Activated T-cell treated with anti-CD3 and anti-CD28 coated beads, Interleukin-2, amount 50 U/mL, for 4 hours (primary cell): ENCODE measurements around the gene ENDOD1. TPM values are rescaled to one million over a fixed set of nuclear protein-coding genes. Genes with fewer than 3 reads are reported as not detected.

ENCODE experiments used
- ATAC-seq, 2 donors: fragments of 200-7000 bp; cut with Tn5 transposase; one replicate each; pipeline ENCODE4 v1.10.0; 2021
- DNase-seq: peaks from one replicate; pipeline ENCODE4 v3.0.0-alpha.2; 2020
- H3K27me3 Mint-ChIP-seq: one replicate; pipeline ENCODE4 v1.8.0; 2021; ENCODE audit warnings: low read depth, mixed read lengths
- H3K36me3 Mint-ChIP-seq: one replicate; pipeline ENCODE4 v1.8.0; 2022; ENCODE audit warnings: mixed read lengths; ENCODE audit not compliant: insufficient read depth
- H3K4me1 Mint-ChIP-seq: one replicate; pipeline ENCODE4 v1.8.0; 2021; ENCODE audit warnings: low read depth, mixed read lengths
- H3K4me3 Mint-ChIP-seq: one replicate; pipeline ENCODE4 v1.8.0; 2021; ENCODE audit warnings: mild to moderate bottlenecking, moderate library complexity, mixed read lengths
- H3K9me3 Mint-ChIP-seq: one replicate; pipeline ENCODE4 v1.8.0; 2021; ENCODE audit warnings: mixed read lengths
- total RNA-seq, 3 donors: library from RNA; stranded (reverse); gene quantifications; one replicate each; pipeline ENCODE4 v1.2.1, GENCODE V29; 2021

ENDOD1 gene
- total RNA-seq, 3 donors from 2014 or later: 15.1 to 30.4 (median 21.0) TPM

- H3K9me3 Mint-ChIP-seq: no peaks in the 10 kb centered on the region
- H3K4me1 Mint-ChIP-seq: peaks cover 54% of the 10 kb centered on the region
Observed at GRCh38 chr11:95086151-95086550, 3.5 kb upstream of the ENDOD1 start.

GRCh38 chr11:95086836-95087570 is 2.6 kb upstream of the ENDOD1 start:
- DNase-seq (no peak), ATAC-seq (no peak)
- H3K4me1 Mint-ChIP-seq: peaks cover 62% of the 10 kb centered on the region
- no peak overlapping the region for H3K4me3 Mint-ChIP-seq
- no peaks in the 10 kb centered on the region for H3K27me3 Mint-ChIP-seq
- H3K36me3 Mint-ChIP-seq: peaks cover 5% of the 10 kb centered on the region
- H3K9me3 Mint-ChIP-seq: no peaks in the 10 kb centered on the region

More at GRCh38 chr11:95086151-95086550, 3.5 kb upstream of the ENDOD1 start:
- no peaks in the 10 kb centered on the region for H3K36me3 Mint-ChIP-seq
- ATAC-seq: no peak
- no peak overlapping the region for H3K4me3 Mint-ChIP-seq
- H3K27me3 Mint-ChIP-seq: no peaks in the 10 kb centered on the region
- DNase-seq: no peak

GRCh38 chr11:95088946-95089619 is 563 bp upstream of the ENDOD1 start:
- peak overlapping the region; percentile 87 for H3K4me3 Mint-ChIP-seq
- peaks cover 70% of the 10 kb centered on the region for H3K4me1 Mint-ChIP-seq
- H3K9me3 Mint-ChIP-seq: no peaks in the 10 kb centered on the region
- no peaks in the 10 kb centered on the region for H3K27me3 Mint-ChIP-seq
- peaks cover 10% of the 10 kb centered on the region for H3K36me3 Mint-ChIP-seq
- DNase-seq (no peak), ATAC-seq (peak; percentile 36 to 57)

GRCh38 chr11:95091663-95092180 is 2.1 kb downstream of the ENDOD1 start:
- no peak for ATAC-seq
- no peaks in the 10 kb centered on the region for H3K27me3 Mint-ChIP-seq
- DNase-seq: no peak
- peaks cover 14% of the 10 kb centered on the region for H3K36me3 Mint-ChIP-seq
- H3K9me3 Mint-ChIP-seq: no peaks in the 10 kb centered on the region
- peaks cover 74% of the 10 kb centered on the region for H3K4me1 Mint-ChIP-seq
- peak overlapping the region; percentile 90 for H3K4me3 Mint-ChIP-seq

- H3K9me3 Mint-ChIP-seq: no peaks in the 10 kb centered on the region
- H3K36me3 Mint-ChIP-seq: peaks cover 14% of the 10 kb centered on the region
- H3K4me3 Mint-ChIP-seq: peak overlapping the region; percentile 90
- DNase-seq (no peak), ATAC-seq (no peak)
- H3K4me1 Mint-ChIP-seq: peaks cover 83% of the 10 kb centered on the region
- H3K27me3 Mint-ChIP-seq: no peaks in the 10 kb centered on the region
Observed at GRCh38 chr11:95092549-95093324, 3.1 kb downstream of the ENDOD1 start.

GRCh38 chr11:95093548-95093947 is 3.9 kb downstream of the ENDOD1 start:
- Mint-ChIP-seq H3K9me3 (no peaks in the 10 kb centered on the region), H3K4me1 (peaks cover 84% of the 10 kb centered on the region), H3K4me3 (peak overlapping the region; percentile 39), H3K36me3 (peaks cover 14% of the 10 kb centered on the region), H3K27me3 (no peaks in the 10 kb centered on the region)
- DNase-seq: no peak
- no peak for ATAC-seq

GRCh38 chr11:95095858-95096587 is 6.4 kb downstream of the ENDOD1 start:
- Mint-ChIP-seq H3K27me3 (no peaks in the 10 kb centered on the region), H3K9me3 (no peaks in the 10 kb centered on the region), H3K4me1 (peaks cover 70% of the 10 kb centered on the region), H3K36me3 (peaks cover 16% of the 10 kb centered on the region), H3K4me3 (peak overlapping the region; percentile 50)
- DNase-seq: no peak
- ATAC-seq: peak; percentile 33 to 71

- Mint-ChIP-seq H3K27me3 (no peaks in the 10 kb centered on the region), H3K9me3 (no peaks in the 10 kb centered on the region), H3K4me3 (no peak overlapping the region), H3K4me1 (peaks cover 58% of the 10 kb centered on the region), H3K36me3 (peaks cover 11% of the 10 kb centered on the region)
- ATAC-seq (no peak), DNase-seq (no peak)
Observed at GRCh38 chr11:95097209-95097608, 7.6 kb downstream of the ENDOD1 start.

- peaks cover 45% of the 10 kb centered on the region for H3K4me1 Mint-ChIP-seq
- H3K4me3 Mint-ChIP-seq: no peak overlapping the region
- ATAC-seq: no peak
- no peaks in the 10 kb centered on the region for H3K9me3 Mint-ChIP-seq
- H3K27me3 Mint-ChIP-seq: no peaks in the 10 kb centered on the region
- peaks cover 14% of the 10 kb centered on the region for H3K36me3 Mint-ChIP-seq
- no peak for DNase-seq
Observed at GRCh38 chr11:95098826-95099225, 9.2 kb downstream of the ENDOD1 start.

GRCh38 chr11:95100191-95100648 is 10.6 kb downstream of the ENDOD1 start:
- H3K27me3 Mint-ChIP-seq: no peaks in the 10 kb centered on the region
- peaks cover 14% of the 10 kb centered on the region for H3K36me3 Mint-ChIP-seq
- no peaks in the 10 kb centered on the region for H3K9me3 Mint-ChIP-seq
- peaks cover 34% of the 10 kb centered on the region for H3K4me1 Mint-ChIP-seq
- no peak for DNase-seq
- ATAC-seq: no peak
- H3K4me3 Mint-ChIP-seq: no peak overlapping the region

GRCh38 chr11:95100856-95101507 is 11.3 kb downstream of the ENDOD1 start:
- ATAC-seq: no peak
- DNase-seq: no peak
- no peaks in the 10 kb centered on the region for H3K27me3 Mint-ChIP-seq

GRCh38 chr11:95101935-95102334 is 12.3 kb downstream of the ENDOD1 start:
- Mint-ChIP-seq H3K27me3 (no peaks in the 10 kb centered on the region), H3K4me3 (no peak overlapping the region), H3K36me3 (peaks cover 10% of the 10 kb centered on the region), H3K9me3 (no peaks in the 10 kb centered on the region), H3K4me1 (peaks cover 19% of the 10 kb centered on the region)
- ATAC-seq (no peak), DNase-seq (no peak)

More at GRCh38 chr11:95100856-95101507, 11.3 kb downstream of the ENDOD1 start:
- H3K9me3 Mint-ChIP-seq: no peaks in the 10 kb centered on the region
- H3K36me3 Mint-ChIP-seq: peaks cover 10% of the 10 kb centered on the region
- H3K4me1 Mint-ChIP-seq: peaks cover 27% of the 10 kb centered on the region
- no peak overlapping the region for H3K4me3 Mint-ChIP-seq

- Mint-ChIP-seq H3K36me3 (peaks cover 10% of the 10 kb centered on the region), H3K4me3 (no peak overlapping the region), H3K9me3 (no peaks in the 10 kb centered on the region), H3K27me3 (no peaks in the 10 kb centered on the region), H3K4me1 (peaks cover 13% of the 10 kb centered on the region)
- DNase-seq (no peak), ATAC-seq (no peak)
Observed at GRCh38 chr11:95102733-95103132, 13.1 kb downstream of the ENDOD1 start.
